HUES6 (cell line): Measurements from ENCODE around the gene PIK3CG.

Source experiments
- H3K27ac ChIP-seq: 2 replicates; pipeline ENCODE4 v1.7.0; 2013; ENCODE audit warnings: low read depth, mild to moderate bottlenecking, low read length, inconsistent platforms
- H3K27me3 ChIP-seq: 2 replicates; pipeline ENCODE4 v1.6.1; 2013; ENCODE audit warnings: low read length; ENCODE audit not compliant: control insufficient read depth, insufficient read depth
- H3K36me3 ChIP-seq: 2 replicates; pipeline ENCODE4 v1.6.1; 2013; ENCODE audit warnings: low read length; ENCODE audit not compliant: control insufficient read depth, insufficient read depth
- H3K4me1 ChIP-seq: 2 replicates; pipeline ENCODE4 v1.6.1; 2013; ENCODE audit warnings: low read length; ENCODE audit not compliant: control insufficient read depth, insufficient read depth
- H3K4me3 ChIP-seq: 2 replicates; pipeline ENCODE4 v1.5.1; 2013; ENCODE audit warnings: low read depth, low read length
- H3K9ac ChIP-seq: one replicate; pipeline ENCODE4 v1.6.1; 2013; ENCODE audit warnings: mild to moderate bottlenecking, low read length
- H3K9me3 ChIP-seq: 2 replicates; pipeline ENCODE4 v1.6.1; 2013; ENCODE audit warnings: low read depth, low read length; ENCODE audit not compliant: control insufficient read depth, insufficient read depth

The PIK3CG gene

GRCh38 chr7:106862317-106863089 is 2.6 kb upstream of the PIK3CG start:
- Histone ChIP-seq H3K9me3 (no peaks in the 10 kb centered on the region), H3K4me1 (peaks cover 8% of the 10 kb centered on the region; the same call in 1 of the 2 replicates), H3K4me3 (no peak overlapping the region), H3K27me3 (no peaks in the 10 kb centered on the region), H3K9ac (no peak overlapping the region), H3K36me3 (no peaks in the 10 kb centered on the region), H3K27ac (no peak overlapping the region)

- Histone ChIP-seq H3K4me1 (peaks cover 8% of the 10 kb centered on the region; the same call in 1 of the 2 replicates), H3K4me3 (no peak overlapping the region), H3K9me3 (no peaks in the 10 kb centered on the region), H3K9ac (no peak overlapping the region), H3K36me3 (no peaks in the 10 kb centered on the region), H3K27ac (no peak overlapping the region), H3K27me3 (no peaks in the 10 kb centered on the region)
Observed at GRCh38 chr7:106863274-106863997, 1.6 kb upstream of the PIK3CG start.

GRCh38 chr7:106864298-106865081 is 592 bp upstream of the PIK3CG start:
- Histone ChIP-seq H3K27me3 (no peaks in the 10 kb centered on the region), H3K9me3 (no peaks in the 10 kb centered on the region), H3K4me3 (no peak overlapping the region), H3K9ac (no peak overlapping the region), H3K27ac (no peak overlapping the region), H3K36me3 (no peaks in the 10 kb centered on the region), H3K4me1 (peaks cover 8% of the 10 kb centered on the region; the same call in 1 of the 2 replicates)

- Histone ChIP-seq H3K9ac (no peak overlapping the region), H3K27ac (no peak overlapping the region), H3K36me3 (no peaks in the 10 kb centered on the region), H3K4me1 (peaks cover 8% of the 10 kb centered on the region; the same call in 1 of the 2 replicates), H3K9me3 (no peaks in the 10 kb centered on the region), H3K27me3 (no peaks in the 10 kb centered on the region), H3K4me3 (no peak overlapping the region)
Observed at GRCh38 chr7:106866298-106867281, 1.5 kb downstream of the PIK3CG start.

- peaks cover 8% of the 10 kb centered on the region; the same call in 1 of the 2 replicates for H3K4me1 ChIP-seq
- H3K27me3 ChIP-seq = no peaks in the 10 kb centered on the region
- no peaks in the 10 kb centered on the region for H3K9me3 ChIP-seq
- no peak overlapping the region for H3K4me3 ChIP-seq
- no peaks in the 10 kb centered on the region for H3K36me3 ChIP-seq
- H3K9ac ChIP-seq = no peak overlapping the region
- no peak overlapping the region for H3K27ac ChIP-seq
Observed at GRCh38 chr7:106867641-106868351, 2.7 kb downstream of the PIK3CG start.

GRCh38 chr7:106868364-106868763 is 3.3 kb downstream of the PIK3CG start:
- Histone ChIP-seq H3K4me3 (no peak overlapping the region), H3K27ac (no peak overlapping the region), H3K36me3 (no peaks in the 10 kb centered on the region), H3K9ac (no peak overlapping the region), H3K9me3 (no peaks in the 10 kb centered on the region), H3K27me3 (no peaks in the 10 kb centered on the region), H3K4me1 (peaks cover 8% of the 10 kb centered on the region; the same call in 1 of the 2 replicates)

- no peak overlapping the region for H3K9ac ChIP-seq
- H3K4me1 ChIP-seq = peaks cover 3% of the 10 kb centered on the region; the same call in 1 of the 2 replicates
- H3K36me3 ChIP-seq = no peaks in the 10 kb centered on the region
- no peaks in the 10 kb centered on the region for H3K27me3 ChIP-seq
- H3K9me3 ChIP-seq = no peaks in the 10 kb centered on the region
- no peak overlapping the region for H3K27ac ChIP-seq
- H3K4me3 ChIP-seq = no peak overlapping the region
Observed at GRCh38 chr7:106869954-106870353, 4.9 kb downstream of the PIK3CG start.

- Histone ChIP-seq H3K27me3 (no peaks in the 10 kb centered on the region), H3K9ac (no peak overlapping the region), H3K36me3 (no peaks in the 10 kb centered on the region), H3K4me1 (no peaks in the 10 kb centered on the region), H3K9me3 (no peaks in the 10 kb centered on the region), H3K4me3 (no peak overlapping the region), H3K27ac (no peak overlapping the region)
Observed at GRCh38 chr7:106870528-106870927, 5.4 kb downstream of the PIK3CG start.

GRCh38 chr7:106870983-106871410 is 5.9 kb downstream of the PIK3CG start:
- H3K27me3 ChIP-seq = no peaks in the 10 kb centered on the region
- H3K27ac ChIP-seq = no peak overlapping the region
- no peaks in the 10 kb centered on the region for H3K36me3 ChIP-seq
- H3K9ac ChIP-seq = no peak overlapping the region
- no peaks in the 10 kb centered on the region for H3K9me3 ChIP-seq
- no peak overlapping the region for H3K4me3 ChIP-seq
- H3K4me1 ChIP-seq = no peaks in the 10 kb centered on the region
